ENCODE data around the gene PROZ.

PROZ gene

GRCh38 chr13:113171250-113172125 lies 13.0 kb downstream of the PROZ start:
- DNase-seq, result no peak

GRCh38 chr13:113172419-113172926 lies 14.0 kb downstream of the PROZ start:
- DNase-seq, result no peak

- no peak for DNase-seq
Observed at GRCh38 chr13:113176280-113176679, 17.8 kb downstream of the PROZ start.

- no peak for DNase-seq
Observed at GRCh38 chr13:113176822-113177221, 18.4 kb downstream of the PROZ start.

GRCh38 chr13:113178070-113178895 lies 19.8 kb downstream of the PROZ start:
- DNase-seq, result no peak

- DNase-seq, result no peak
Observed at GRCh38 chr13:113178896-113179167, 20.4 kb downstream of the PROZ start.

- peak in 2 of 56 donors; percentile 12 to 24 for DNase-seq
Observed at GRCh38 chr13:113179374-113180230, 21.2 kb downstream of the PROZ start.

GRCh38 chr13:113182046-113182445 lies 23.6 kb downstream of the PROZ start:
- no peak for DNase-seq

GRCh38 chr13:113183450-113184129 lies 25.1 kb downstream of the PROZ start:
- no peak for DNase-seq

GRCh38 chr13:113184568-113185440 lies 26.4 kb downstream of the PROZ start:
- DNase-seq, result no peak

GRCh38 chr13:113186061-113186900 lies 27.8 kb downstream of the PROZ start:
- no peak for DNase-seq

- peak in 30 of 56 donors; percentile 5 to 80 (median 43) for DNase-seq
Observed at GRCh38 chr13:113187263-113187669, 28.8 kb downstream of the PROZ start.

- no peak for DNase-seq
Observed at GRCh38 chr13:113187883-113188665, 29.6 kb downstream of the PROZ start.

- no peak for DNase-seq
Observed at GRCh38 chr13:113190181-113190580, 31.7 kb downstream of the PROZ start.

GRCh38 chr13:113192279-113192678 lies 33.8 kb downstream of the PROZ start:
- DNase-seq, result peak in 1 of 56 donors; percentile 8

- DNase-seq, result no peak
Observed at GRCh38 chr13:113192902-113193301, 34.5 kb downstream of the PROZ start.

GRCh38 chr13:113195360-113195759 lies 36.9 kb downstream of the PROZ start:
- no peak for DNase-seq

Measured in amygdala (tissue), 56 donors.